KMS-11 (cell line): ENCODE results near the gene MED13L.

Experiments
- H2AFZ ChIP-seq: fragments of 200-600 bp; sonication (generic); 2 replicates; pipeline ENCODE4 v1.6.1; 2016; ENCODE audit warnings: antibody characterized with exemption, mixed run types, low read depth
- H3K27ac ChIP-seq: fragments of 200-600 bp; sonication (generic); 2 replicates; pipeline ENCODE4 v1.6.1; 2016; ENCODE audit warnings: mild to moderate bottlenecking, mixed run types
- H3K27me3 ChIP-seq: fragments of 200-600 bp; sonication (generic); 2 replicates; pipeline ENCODE4 v1.6.1; 2017; ENCODE audit warnings: mild to moderate bottlenecking, low read depth, mixed run types, moderate library complexity; ENCODE audit not compliant: insufficient read depth
- H3K36me3 ChIP-seq: fragments of 200-600 bp; sonication (generic); 2 replicates; pipeline ENCODE4 v1.6.1; 2017; ENCODE audit warnings: mild to moderate bottlenecking, mixed run types; ENCODE audit not compliant: insufficient read depth
- H3K4me1 ChIP-seq: fragments of 200-600 bp; sonication (generic); 2 replicates; pipeline ENCODE4 v1.6.1; 2016; ENCODE audit warnings: mild to moderate bottlenecking, low read depth, mixed run types; ENCODE audit not compliant: poor library complexity, severe bottlenecking
- H3K4me2 ChIP-seq: fragments of 200-600 bp; sonication (generic); 2 replicates; pipeline ENCODE4 v1.7.0; 2016; ENCODE audit warnings: mild to moderate bottlenecking, mixed run types
- H3K4me3 ChIP-seq: fragments of 200-600 bp; sonication (generic); IDR thresholded peaks from 2 replicates; pipeline ENCODE4 v1.6.1; 2017; ENCODE audit warnings: low read depth, low read length, mixed read lengths; ENCODE audit not compliant: insufficient read depth
- H3K79me2 ChIP-seq: fragments of 200-600 bp; sonication (generic); 2 replicates; pipeline ENCODE4 v1.6.1; 2016; ENCODE audit warnings: low read depth, mixed run types; ENCODE audit not compliant: insufficient read depth
- H3K9ac ChIP-seq: fragments of 200-600 bp; sonication (generic); 2 replicates; pipeline ENCODE4 v1.6.1; 2016; ENCODE audit warnings: mild to moderate bottlenecking, mixed run types
- H4K20me1 ChIP-seq: fragments of 200-600 bp; sonication (generic); 2 replicates; pipeline ENCODE4 v1.6.1; 2016; ENCODE audit warnings: mild to moderate bottlenecking, mixed run types; ENCODE audit not compliant: insufficient read depth
- TF ChIP-seq, protein P1 (sequence below): fragments of 200-600 bp; sonication (generic); conservative IDR thresholded peaks from 2 replicates; pipeline ENCODE4 v1.6.1; 2017; ENCODE audit warnings: low read depth, mild to moderate bottlenecking, antibody characterized with exemption, low read length, moderate library complexity, mixed read lengths

MED13L gene

DNA sequence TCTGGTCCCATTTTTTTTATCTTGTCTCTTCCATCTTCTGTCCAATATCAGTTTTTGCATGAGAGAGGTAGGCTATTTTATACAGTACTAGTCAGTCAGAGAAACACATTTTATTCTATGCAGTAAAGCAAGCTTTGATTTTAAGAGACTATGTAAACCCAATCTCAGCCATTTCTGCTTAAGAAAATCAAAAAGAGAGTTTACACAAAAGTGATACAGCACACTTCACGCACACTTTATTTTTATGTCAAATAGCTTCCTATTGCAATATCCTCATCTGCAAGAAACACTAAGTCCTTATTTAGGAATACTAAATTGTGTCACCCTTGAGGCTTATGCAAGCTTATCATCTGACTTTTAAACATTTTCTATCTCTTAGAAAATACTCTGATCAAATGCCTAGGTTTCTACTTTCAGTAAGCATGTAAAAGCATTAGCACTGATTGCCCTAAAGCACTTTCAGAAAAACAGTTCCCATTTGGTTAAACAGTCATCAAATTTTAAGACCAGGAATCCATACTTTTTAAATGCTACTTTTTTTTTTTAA is 78.3 kb downstream of the MED13L start:
- Histone ChIP-seq H3K4me2 (0 out of 2 replicates have a peak overlapping the region, but pooled peaks have one; percentile 21), H3K4me3 (no peak overlapping the region), H3K4me1 (peaks cover 69% of the 10 kb centered on the region), H2AFZ (no peak overlapping the region), H3K9ac (no peak overlapping the region), H3K27ac (no peak overlapping the region), H3K79me2 (peaks cover 66% of the 10 kb centered on the region), H3K36me3 (no peaks in the 10 kb centered on the region), H3K27me3 (no peaks in the 10 kb centered on the region), H4K20me1 (no peaks in the 10 kb centered on the region)
- TF ChIP-seq, protein P1, sequence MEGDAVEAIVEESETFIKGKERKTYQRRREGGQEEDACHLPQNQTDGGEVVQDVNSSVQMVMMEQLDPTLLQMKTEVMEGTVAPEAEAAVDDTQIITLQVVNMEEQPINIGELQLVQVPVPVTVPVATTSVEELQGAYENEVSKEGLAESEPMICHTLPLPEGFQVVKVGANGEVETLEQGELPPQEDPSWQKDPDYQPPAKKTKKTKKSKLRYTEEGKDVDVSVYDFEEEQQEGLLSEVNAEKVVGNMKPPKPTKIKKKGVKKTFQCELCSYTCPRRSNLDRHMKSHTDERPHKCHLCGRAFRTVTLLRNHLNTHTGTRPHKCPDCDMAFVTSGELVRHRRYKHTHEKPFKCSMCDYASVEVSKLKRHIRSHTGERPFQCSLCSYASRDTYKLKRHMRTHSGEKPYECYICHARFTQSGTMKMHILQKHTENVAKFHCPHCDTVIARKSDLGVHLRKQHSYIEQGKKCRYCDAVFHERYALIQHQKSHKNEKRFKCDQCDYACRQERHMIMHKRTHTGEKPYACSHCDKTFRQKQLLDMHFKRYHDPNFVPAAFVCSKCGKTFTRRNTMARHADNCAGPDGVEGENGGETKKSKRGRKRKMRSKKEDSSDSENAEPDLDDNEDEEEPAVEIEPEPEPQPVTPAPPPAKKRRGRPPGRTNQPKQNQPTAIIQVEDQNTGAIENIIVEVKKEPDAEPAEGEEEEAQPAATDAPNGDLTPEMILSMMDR, result no peak

DNA sequence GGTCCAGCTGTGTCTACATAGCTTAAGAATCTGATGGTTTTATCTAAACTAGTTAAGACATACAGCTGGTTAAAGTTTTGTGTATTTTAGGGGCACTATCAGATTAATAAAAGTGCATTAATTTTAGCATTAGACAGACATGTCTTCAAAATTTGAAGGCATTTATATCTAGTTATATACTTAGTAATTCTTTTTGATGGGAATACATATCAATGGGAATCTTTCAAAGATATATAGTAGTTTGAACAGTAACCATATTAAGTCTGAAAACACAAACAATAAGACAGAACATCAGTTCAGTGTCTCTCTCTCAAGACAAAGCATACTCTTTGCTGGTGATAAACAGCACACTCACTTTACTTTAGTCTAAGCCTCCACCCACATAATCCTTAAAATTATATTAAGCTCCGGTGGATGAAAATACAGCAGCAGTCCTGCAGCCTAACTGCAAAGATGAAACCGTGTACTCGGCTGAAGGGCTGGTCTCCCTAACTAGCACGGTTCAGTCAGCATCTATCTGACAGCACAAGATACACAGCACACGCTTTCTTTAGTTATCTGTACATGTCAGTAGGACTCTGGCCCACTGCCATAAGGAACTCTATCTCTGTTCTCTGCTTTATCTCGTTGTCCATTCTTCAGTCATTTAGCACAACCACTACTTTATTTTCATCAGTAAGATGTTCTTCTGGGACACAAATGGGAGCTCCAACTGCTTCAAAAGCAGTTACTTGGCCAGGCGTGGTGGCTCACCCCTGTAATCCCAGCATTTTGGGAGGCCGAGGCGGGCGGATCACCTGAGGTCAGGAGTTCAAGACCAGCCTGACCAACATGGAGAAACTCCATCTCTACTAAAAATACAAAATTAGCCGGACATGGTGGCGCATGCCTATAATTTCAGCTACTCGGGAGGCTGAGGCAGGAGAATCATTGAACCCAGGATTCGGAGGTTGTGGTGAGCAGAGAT is 80.5 kb downstream of the MED13L start:
- Histone ChIP-seq H4K20me1 (no peaks in the 10 kb centered on the region), H3K36me3 (no peaks in the 10 kb centered on the region), H2AFZ (no peak overlapping the region), H3K4me2 (peak overlapping the region; percentile 89), H3K4me1 (peaks cover 89% of the 10 kb centered on the region), H3K9ac (no peak overlapping the region), H3K27me3 (no peaks in the 10 kb centered on the region), H3K27ac (peak overlapping the region; percentile 86; the same call in 1 of the 2 replicates), H3K79me2 (peaks cover 86% of the 10 kb centered on the region), H3K4me3 (no peak overlapping the region)
- TF ChIP-seq, protein P1, result no peak

GRCh38 chr12:116196226-116196625 is 81.3 kb downstream of the MED13L start:
- Histone ChIP-seq H3K79me2 (peaks cover 80% of the 10 kb centered on the region), H3K27me3 (no peaks in the 10 kb centered on the region), H3K4me3 (no peak overlapping the region), H2AFZ (no peak overlapping the region), H3K4me2 (peak overlapping the region; percentile 89), H4K20me1 (no peaks in the 10 kb centered on the region), H3K36me3 (no peaks in the 10 kb centered on the region), H3K27ac (peak overlapping the region; percentile 86; the same call in 1 of the 2 replicates), H3K9ac (no peak overlapping the region; the same call in 1 of the 2 replicates), H3K4me1 (peaks cover 86% of the 10 kb centered on the region)
- TF ChIP-seq, protein P1, result no peak

GRCh38 chr12:116194935-116195431 is 82.5 kb downstream of the MED13L start:
- Histone ChIP-seq H3K79me2 (peaks cover 78% of the 10 kb centered on the region), H3K27ac (peak overlapping the region; percentile 86), H2AFZ (no peak overlapping the region), H3K4me3 (no peak overlapping the region), H4K20me1 (no peaks in the 10 kb centered on the region), H3K9ac (peak overlapping the region; percentile 42; the same call in 1 of the 2 replicates), H3K4me1 (peaks cover 76% of the 10 kb centered on the region), H3K27me3 (no peaks in the 10 kb centered on the region), H3K36me3 (no peaks in the 10 kb centered on the region), H3K4me2 (peak overlapping the region; percentile 89)
- TF ChIP-seq, protein P1, result no peak
